Stomach (tissue), 9 donors: Measurements from ENCODE around the gene RPAP2. TPM values are rescaled to one million over a fixed set of nuclear protein-coding genes. Genes with fewer than 3 reads are reported as not detected.

Experiments used
- DNase-seq, 2 donors: peaks; one replicate each; pipeline versions ENCODE4 v3.0.0 to v3.0.0-alpha.2; 2013 to 2019
- H3K27ac ChIP-seq, 5 donors: fragments of 200-600 bp in 4 of 5; sonication (generic) in 4 of 5; one replicate each; pipeline ENCODE4 v1.5.1; 2013 to 2019; ENCODE audit warnings: mild to moderate bottlenecking in 1 of 5, moderate library complexity in 1 of 5
- H3K27me3 ChIP-seq, 3 donors: fragments of 200-600 bp; sonication (generic); one replicate each; pipeline ENCODE4 v1.5.1; 2017 to 2019; ENCODE audit warnings: mixed run types in 1 of 3
- H3K36me3 ChIP-seq, 4 donors: fragments of 200-600 bp; sonication (generic); 1 replicate in 3 of 4; 2 replicates in 1 of 4; pipeline ENCODE4 v1.5.1; 2016 to 2019
- H3K4me1 ChIP-seq, 4 donors: fragments of 200-600 bp; sonication (generic); one replicate each; pipeline ENCODE4 v1.5.1; 2016 to 2019
- H3K4me3 ChIP-seq, 4 donors: fragments of 200-600 bp; sonication (generic) in 3 of 4; one replicate each; pipeline ENCODE4 v1.5.1; 2016 to 2019; ENCODE audit warnings: mild to moderate bottlenecking in 1 of 4
- H3K9me3 ChIP-seq, 4 donors: fragments of 200-600 bp; sonication (generic); one replicate each; pipeline ENCODE4 v1.5.1; 2016 to 2019
- EP300 ChIP-seq: sonication (generic); formaldehyde crosslinking; IDR thresholded peaks from one replicate; pipeline ENCODE4 v1.6.1; 2017; ENCODE audit warnings: antibody characterized with exemption
- POLR2A ChIP-seq, 4 donors: fragments of 450-650 bp; IDR thresholded peaks; one replicate each; pipeline ENCODE4 v1.6.1; 2016; ENCODE audit warnings: antibody characterized with exemption in 4 of 4, control low read depth in 2 of 4, mild to moderate bottlenecking in 1 of 4, moderate library complexity in 1 of 4
- POLR2AphosphoS5 ChIP-seq, 3 donors: sonication (generic); formaldehyde crosslinking; IDR thresholded peaks; one replicate each; pipeline ENCODE4 v1.6.1; 2016; ENCODE audit warnings: antibody characterized with exemption in 3 of 3
- WGBS, 5 donors: extraction: QIAGEN DNeasy Blood & Tissue Kit in 3 of 5; methylation state at CpG; one replicate each; pipeline versions ENCODE4 v1.1.5 to v1.1.7; 2013 to 2018; 5-methylcytosine and 5-hydroxymethylcytosine counted together
- intact Hi-C: fragments of 100-400 bp; cut with DNase I; formaldehyde crosslinking; loops from one replicate; pipeline ENCODE4 v1.15.1; 2023; ENCODE audit warnings: low total_unique reads
- polyA plus RNA-seq, 3 donors: library from polyadenylated mRNA; stranded (reverse); fragments of 200-250 nt; gene quantifications; one replicate each; pipeline ENCODE4 v1.2.3, GENCODE V29; 2013
- total RNA-seq, 5 donors: library from RNA; depleted of rRNA; stranded (reverse); fragments of >200 nt; gene quantifications; one replicate each; pipeline versions ENCODE4 v1.1.0 to v1.2.3, GENCODE V29; 2014 to 2016
- TF ChIP-seq, protein P1 (sequence below), 7 experiments: fragments of 450-650 bp in 4 of 7; fragments of 200-600 bp in 3 of 7; sonication (generic) in 3 of 7; IDR thresholded peaks; one replicate each; pipeline ENCODE4 v1.5.1; 2016 to 2019; ENCODE audit warnings: antibody characterized with exemption in 7 of 7, control low read depth in 2 of 7, mild to moderate bottlenecking in 1 of 7
- donor health status: healthy with polysubstance abuse.
- donor health status: Bipolar disorder and iron deficiency.
- donor health status: healthy.

RPAP2 gene
- total and polyA plus RNA-seq, 8 donors = 2.3 to 16.5 (median 6.0) TPM

DNA sequence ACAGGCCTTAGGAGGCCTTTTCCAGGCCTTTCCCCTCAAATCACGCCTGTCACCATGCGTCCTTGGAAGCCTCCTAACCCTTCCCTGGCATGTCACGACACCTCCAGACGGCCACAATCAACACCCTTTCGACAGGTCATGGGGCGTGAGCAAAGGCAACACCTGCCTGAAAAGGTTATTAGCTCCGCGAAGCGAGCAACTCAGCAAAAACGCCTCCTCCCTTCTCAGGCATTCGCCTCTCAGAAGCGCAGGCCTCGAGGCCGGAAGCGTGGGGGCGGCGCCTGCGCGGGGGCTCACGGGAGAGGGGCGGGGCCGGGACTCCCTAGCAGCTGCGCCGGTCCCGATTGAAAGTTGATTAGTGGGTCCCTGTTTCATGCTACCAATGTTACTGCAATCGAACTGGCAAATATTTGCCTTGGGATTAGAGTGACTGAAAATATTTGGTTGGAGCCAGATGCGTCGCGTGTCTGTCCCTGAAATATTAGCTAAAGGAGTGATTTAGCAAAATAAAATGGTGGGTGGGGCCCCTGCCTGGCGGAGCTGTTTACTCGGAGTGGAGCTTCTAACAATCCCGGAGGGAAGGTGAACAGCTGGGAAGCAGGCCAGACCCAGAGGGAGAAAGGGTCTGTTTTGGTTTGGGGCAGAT, 143.0 kb downstream of the RPAP2 start:
- Histone ChIP-seq H3K36me3 (no peaks in the 10 kb centered on the region), H3K9me3 (peaks cover 0 to 2% (median under 1%) of the 10 kb centered on the region in 4 donors), H3K4me1 (no peaks in the 10 kb centered on the region), H3K27me3 (no peaks in the 10 kb centered on the region), H3K4me3 (peak overlapping the region; percentile 18 to 36 (median 26)), H3K27ac (no peak overlapping the region)
- TF ChIP-seq POLR2AphosphoS5 (IDR thresholded peaks at IDR 0.05) (peak in 1 of 3 donors; percentile 32), EP300 (no peak)
- 29 to 43% (median 39%) methylated on average over 31 to 32 of the region's 32 CpGs for WGBS, 5 donors
- intact Hi-C loops = no loop called here
- peak; percentile 61 to 89 for DNase-seq

GRCh38 chr1:92442351-92442750, 143.5 kb downstream of the RPAP2 start:
- Histone ChIP-seq H3K36me3 (no peaks in the 10 kb centered on the region), H3K27ac (no peak overlapping the region), H3K4me3 (peak overlapping the region in 3 of 4 donors; percentile 18 to 36 (median 23)), H3K9me3 (no peaks in the 10 kb centered on the region), H3K27me3 (no peaks in the 10 kb centered on the region), H3K4me1 (no peaks in the 10 kb centered on the region)
- intact Hi-C loops = no loop called here
- TF ChIP-seq, protein P1, sequence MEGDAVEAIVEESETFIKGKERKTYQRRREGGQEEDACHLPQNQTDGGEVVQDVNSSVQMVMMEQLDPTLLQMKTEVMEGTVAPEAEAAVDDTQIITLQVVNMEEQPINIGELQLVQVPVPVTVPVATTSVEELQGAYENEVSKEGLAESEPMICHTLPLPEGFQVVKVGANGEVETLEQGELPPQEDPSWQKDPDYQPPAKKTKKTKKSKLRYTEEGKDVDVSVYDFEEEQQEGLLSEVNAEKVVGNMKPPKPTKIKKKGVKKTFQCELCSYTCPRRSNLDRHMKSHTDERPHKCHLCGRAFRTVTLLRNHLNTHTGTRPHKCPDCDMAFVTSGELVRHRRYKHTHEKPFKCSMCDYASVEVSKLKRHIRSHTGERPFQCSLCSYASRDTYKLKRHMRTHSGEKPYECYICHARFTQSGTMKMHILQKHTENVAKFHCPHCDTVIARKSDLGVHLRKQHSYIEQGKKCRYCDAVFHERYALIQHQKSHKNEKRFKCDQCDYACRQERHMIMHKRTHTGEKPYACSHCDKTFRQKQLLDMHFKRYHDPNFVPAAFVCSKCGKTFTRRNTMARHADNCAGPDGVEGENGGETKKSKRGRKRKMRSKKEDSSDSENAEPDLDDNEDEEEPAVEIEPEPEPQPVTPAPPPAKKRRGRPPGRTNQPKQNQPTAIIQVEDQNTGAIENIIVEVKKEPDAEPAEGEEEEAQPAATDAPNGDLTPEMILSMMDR (IDR thresholded peaks at IDR 0.05) = no peak
- TF ChIP-seq EP300 (no peak), POLR2A (IDR thresholded peaks at IDR 0.05) (no peak), POLR2AphosphoS5 (IDR thresholded peaks at IDR 0.05) (no peak)
- DNase-seq = no peak
- 65 to 80% (median 72%) methylated on average over 5 of the region's 5 CpGs for WGBS, 5 donors

DNA sequence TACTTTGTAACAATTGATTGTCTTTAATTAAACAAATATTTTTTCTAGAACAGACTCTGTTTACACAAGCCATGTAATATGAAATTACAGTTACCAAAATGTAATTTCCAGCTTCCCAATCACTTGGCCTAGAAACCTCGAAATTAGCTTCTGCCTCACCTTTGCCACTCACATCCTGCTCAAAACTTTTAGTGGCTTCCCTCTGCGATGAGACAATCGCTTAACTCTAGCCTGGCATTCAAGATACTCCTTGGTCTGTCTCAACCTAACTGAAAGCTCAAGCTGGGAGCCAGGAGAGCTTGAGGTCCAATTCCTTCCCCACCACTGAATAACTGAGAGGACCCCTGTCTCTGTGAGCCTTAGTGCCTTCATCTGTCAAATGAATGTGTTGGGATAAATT, 145.0 kb downstream of the RPAP2 start:
- intact Hi-C loops = no loop called here
- DNase-seq = no peak
- Histone ChIP-seq H3K36me3 (no peaks in the 10 kb centered on the region), H3K4me1 (no peaks in the 10 kb centered on the region), H3K27ac (no peak overlapping the region), H3K9me3 (no peaks in the 10 kb centered on the region), H3K27me3 (no peaks in the 10 kb centered on the region), H3K4me3 (no peak overlapping the region)
- TF ChIP-seq EP300 (no peak), POLR2AphosphoS5 (IDR thresholded peaks at IDR 0.05) (no peak), POLR2A (IDR thresholded peaks at IDR 0.05) (no peak)
- TF ChIP-seq, protein P1 (IDR thresholded peaks at IDR 0.05) = no peak
- WGBS, 5 donors = 47 to 67% (median 57%) methylated on average over 3 of the region's 3 CpGs

GRCh38 chr1:92444351-92444750, 145.5 kb downstream of the RPAP2 start:
- WGBS, 5 donors = 64 to 90% (median 86%) methylated on average over 1 of the region's 1 CpG
- Histone ChIP-seq H3K27me3 (no peaks in the 10 kb centered on the region), H3K4me1 (no peaks in the 10 kb centered on the region), H3K36me3 (no peaks in the 10 kb centered on the region), H3K4me3 (no peak overlapping the region), H3K9me3 (no peaks in the 10 kb centered on the region), H3K27ac (no peak overlapping the region)
- intact Hi-C loops = no loop called here
- TF ChIP-seq, protein P1 (IDR thresholded peaks at IDR 0.05) = no peak
- TF ChIP-seq EP300 (no peak), POLR2A (IDR thresholded peaks at IDR 0.05) (no peak), POLR2AphosphoS5 (IDR thresholded peaks at IDR 0.05) (no peak)
- no peak for DNase-seq

DNA sequence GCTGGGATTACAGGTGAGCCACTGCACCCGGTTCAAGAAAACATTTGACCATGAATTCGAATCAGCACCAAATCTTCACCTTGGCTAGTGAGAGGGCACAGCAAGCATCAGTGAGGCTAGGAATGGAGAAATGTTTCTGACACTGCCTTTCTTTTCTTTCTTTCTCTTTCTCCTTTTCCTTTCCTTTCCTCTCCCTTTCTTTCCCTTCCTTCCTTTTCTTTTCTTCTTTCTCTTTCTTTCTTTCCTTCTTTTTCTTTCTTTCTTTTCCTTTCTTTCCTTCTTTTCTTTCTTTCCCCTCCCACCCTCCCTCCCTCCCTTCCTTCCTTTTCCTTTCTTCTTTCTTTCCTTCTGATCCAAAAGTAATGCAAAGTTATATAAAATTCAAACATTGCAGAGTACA, 147.0 kb downstream of the RPAP2 start:
- Histone ChIP-seq H3K36me3 (no peaks in the 10 kb centered on the region), H3K27me3 (no peaks in the 10 kb centered on the region), H3K4me1 (no peaks in the 10 kb centered on the region), H3K4me3 (no peak overlapping the region), H3K27ac (no peak overlapping the region), H3K9me3 (no peaks in the 10 kb centered on the region)
- TF ChIP-seq POLR2AphosphoS5 (IDR thresholded peaks at IDR 0.05) (no peak), EP300 (no peak), POLR2A (IDR thresholded peaks at IDR 0.05) (no peak)
- TF ChIP-seq, protein P1 (IDR thresholded peaks at IDR 0.05) = no peak
- intact Hi-C loops = no loop called here
- DNase-seq = no peak
- 85 to 97% (median 92%) methylated on average over 2 of the region's 2 CpGs for WGBS, 5 donors
